ENCODE results near the gene HIF3A.
"Not testable (repeated sequence)": the region's sequence is repeated elsewhere in the genome, so short reads cannot be mapped to it uniquely, and the experiment has no call there.

The HIF3A gene

DNA sequence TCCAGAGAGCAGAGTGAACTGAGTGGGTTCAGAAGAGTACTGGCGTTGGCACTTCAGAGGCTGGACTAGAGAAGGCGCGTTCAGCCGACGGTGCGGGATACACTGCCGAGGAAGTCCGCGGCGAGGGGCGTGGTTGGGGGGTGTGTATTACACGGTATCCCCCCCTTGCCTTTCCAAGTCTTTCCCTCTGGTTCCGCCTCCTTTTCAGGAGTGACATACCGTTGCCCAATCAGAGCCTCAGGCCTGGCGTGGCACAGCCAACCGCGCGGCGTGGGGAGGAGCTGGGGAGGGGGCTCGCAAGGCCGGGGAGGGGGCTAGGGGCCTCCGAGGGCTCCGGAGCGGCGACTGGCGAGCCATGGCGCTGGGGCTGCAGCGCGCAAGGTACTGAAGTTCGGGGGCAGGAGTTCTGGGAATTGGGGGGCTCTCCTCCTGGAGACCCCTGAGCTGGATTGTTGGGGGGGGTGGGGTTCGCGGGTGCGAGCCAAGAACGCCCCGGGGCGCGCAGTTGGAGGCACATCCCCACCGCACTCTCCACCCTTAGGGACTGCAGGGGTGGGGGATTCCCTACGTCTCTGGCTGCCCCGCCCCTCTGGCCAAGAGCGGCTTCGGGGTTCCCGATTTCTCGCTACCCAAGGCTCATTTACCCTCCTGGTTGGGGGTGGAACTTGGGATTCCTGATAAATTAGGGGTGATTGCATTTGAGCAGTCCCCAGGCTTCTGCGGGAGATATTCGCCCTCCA, at the start of gene HIF3A:
TSS of gene HIF3A (plus strand) at position 321 of the 740 bp plus-strand sequence. CDS start at position 356, 35 bp downstream.
- H3K4me3 ChIP-seq (ENCODE audit: low read depth, low read length): no peak within 1 kb of the TSS
- TF ChIP-seq, protein P1, sequence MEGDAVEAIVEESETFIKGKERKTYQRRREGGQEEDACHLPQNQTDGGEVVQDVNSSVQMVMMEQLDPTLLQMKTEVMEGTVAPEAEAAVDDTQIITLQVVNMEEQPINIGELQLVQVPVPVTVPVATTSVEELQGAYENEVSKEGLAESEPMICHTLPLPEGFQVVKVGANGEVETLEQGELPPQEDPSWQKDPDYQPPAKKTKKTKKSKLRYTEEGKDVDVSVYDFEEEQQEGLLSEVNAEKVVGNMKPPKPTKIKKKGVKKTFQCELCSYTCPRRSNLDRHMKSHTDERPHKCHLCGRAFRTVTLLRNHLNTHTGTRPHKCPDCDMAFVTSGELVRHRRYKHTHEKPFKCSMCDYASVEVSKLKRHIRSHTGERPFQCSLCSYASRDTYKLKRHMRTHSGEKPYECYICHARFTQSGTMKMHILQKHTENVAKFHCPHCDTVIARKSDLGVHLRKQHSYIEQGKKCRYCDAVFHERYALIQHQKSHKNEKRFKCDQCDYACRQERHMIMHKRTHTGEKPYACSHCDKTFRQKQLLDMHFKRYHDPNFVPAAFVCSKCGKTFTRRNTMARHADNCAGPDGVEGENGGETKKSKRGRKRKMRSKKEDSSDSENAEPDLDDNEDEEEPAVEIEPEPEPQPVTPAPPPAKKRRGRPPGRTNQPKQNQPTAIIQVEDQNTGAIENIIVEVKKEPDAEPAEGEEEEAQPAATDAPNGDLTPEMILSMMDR (IDR thresholded peaks at IDR 0.05; ENCODE audit: borderline replicate concordance, insufficient read depth, low read depth, low read length): no peak

DNA sequence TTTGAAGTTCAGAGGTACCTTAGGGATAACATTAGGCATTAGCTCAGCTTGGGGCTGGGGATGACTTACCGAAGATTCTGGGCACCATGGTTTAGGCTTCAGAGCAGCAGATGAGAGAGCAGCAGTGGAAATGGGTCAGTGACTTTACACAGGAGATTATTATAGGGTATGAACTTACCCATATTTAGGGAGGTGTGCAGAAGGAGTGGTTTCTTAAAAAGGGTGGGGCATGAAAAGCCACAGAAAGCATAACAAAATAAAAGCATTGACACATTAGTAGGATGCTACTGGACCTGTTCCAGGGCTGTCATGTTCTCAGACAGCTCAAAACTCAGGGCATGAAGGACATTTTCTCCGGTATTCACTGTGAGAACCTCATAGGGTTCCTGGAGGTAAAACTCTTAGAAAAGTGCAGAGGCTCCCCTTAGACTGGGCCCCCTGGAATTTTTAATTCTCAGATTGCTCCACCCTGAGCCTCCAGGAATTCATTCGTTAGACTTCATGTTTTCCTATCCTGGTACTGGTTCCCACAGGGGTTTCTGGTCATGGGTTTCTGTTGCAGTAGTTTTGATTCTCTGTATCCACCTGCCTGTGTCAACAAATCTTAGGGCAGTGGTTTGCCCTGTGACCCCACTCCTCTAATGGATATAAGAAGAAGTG, 46.6 kb upstream of the HIF3A start:
- no peak overlapping the region for H3K4me3 ChIP-seq (ENCODE audit: low read depth, low read length)
- TF ChIP-seq, protein P1 (IDR thresholded peaks at IDR 0.05; ENCODE audit: borderline replicate concordance, insufficient read depth, low read depth, low read length): no peak

DNA sequence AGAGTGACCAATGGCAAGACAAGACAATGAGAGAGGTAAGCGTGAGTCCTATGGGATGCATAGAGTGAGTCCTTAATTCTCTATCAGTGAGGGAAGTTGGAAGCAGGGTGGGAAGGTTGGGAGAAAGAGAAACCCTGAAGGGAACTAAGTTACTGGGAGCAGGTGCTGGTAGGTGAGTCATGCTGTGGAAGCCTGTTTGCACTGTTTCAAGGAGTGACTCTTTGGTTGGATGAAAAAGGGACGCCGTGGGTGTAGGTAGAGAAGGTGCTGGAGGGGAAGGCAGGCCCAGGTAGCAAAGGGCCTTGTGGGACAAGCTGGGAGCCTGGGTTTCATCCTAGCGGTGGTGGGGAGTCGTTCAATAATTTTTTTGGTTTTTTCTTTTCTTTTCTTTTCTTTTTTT, 45.4 kb upstream of the HIF3A start:
- TF ChIP-seq, protein P1 (IDR thresholded peaks at IDR 0.05; ENCODE audit: borderline replicate concordance, insufficient read depth, low read depth, low read length): no peak
- no peak overlapping the region for H3K4me3 ChIP-seq (ENCODE audit: low read depth, low read length)

DNA sequence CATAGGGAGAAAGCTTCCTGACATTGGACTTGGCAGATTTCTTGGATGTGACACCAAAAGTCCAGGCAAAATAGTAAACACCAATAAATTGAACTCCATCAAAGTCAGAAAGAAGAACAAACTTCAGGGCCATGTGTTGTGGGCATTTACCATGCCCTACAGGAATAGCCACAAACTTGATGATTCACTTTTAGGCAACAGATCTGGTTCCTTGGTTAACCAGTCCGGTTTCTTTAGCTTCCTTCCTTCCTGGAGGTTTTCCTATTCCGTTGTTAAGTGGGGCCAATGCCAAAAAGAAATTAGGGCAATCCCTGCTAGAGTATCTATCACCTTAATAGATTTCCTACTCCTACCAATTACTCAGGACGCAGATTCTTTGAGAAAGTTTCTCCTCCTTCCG, 42.1 kb upstream of the HIF3A start:
- TF ChIP-seq, protein P1 (IDR thresholded peaks at IDR 0.05; ENCODE audit: borderline replicate concordance, insufficient read depth, low read depth, low read length): no peak

DNA sequence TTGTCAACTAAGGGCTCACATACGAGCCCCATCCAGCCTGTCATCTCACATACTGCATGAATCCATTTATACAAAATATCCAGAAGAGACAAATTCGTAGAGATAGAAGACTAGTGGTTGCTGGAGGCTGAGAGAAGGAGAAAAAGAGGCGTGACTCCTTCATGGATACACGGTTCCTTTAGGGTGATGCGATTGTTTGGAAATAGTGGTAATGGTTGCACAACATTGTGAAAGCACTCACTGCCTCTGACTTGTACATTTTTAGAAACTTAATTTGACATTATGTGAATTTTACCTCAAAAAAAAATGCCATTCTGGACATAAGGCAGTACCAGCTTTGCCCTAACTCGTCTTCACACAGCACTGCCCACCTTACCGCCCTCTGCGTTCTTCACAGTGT, 40.0 kb upstream of the HIF3A start:
- TF ChIP-seq, protein P1 (IDR thresholded peaks at IDR 0.05; ENCODE audit: borderline replicate concordance, insufficient read depth, low read depth, low read length): no peak

More for the DNA sequence above, 42.1 kb upstream of the HIF3A start:
- H3K4me3 ChIP-seq (ENCODE audit: low read depth, low read length): no peak overlapping the region

DNA sequence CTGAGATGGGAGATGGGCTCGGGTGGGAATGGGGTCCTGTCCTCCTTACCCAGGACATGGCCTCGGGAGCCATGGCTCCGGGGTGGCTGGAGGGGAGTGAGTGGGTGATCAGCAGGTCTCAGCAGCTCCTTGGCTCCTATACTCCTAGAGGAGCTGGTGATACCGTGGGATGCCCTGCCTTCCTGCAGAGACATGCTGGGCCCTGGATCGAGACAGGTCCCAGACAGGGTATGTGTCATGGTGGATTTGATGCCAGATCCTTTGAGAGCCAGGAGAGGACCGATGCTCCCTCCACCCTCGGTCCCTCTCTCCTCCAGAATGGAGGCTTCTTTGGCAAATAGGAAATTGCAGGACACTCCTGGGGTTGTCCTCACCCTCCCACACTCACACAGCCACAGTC, 35.3 kb upstream of the HIF3A start:
- H3K4me3 ChIP-seq (ENCODE audit: low read depth, low read length): not testable (repeated sequence)

More for the DNA sequence above, 40.0 kb upstream of the HIF3A start:
- no peak overlapping the region for H3K4me3 ChIP-seq (ENCODE audit: low read depth, low read length)

DNA sequence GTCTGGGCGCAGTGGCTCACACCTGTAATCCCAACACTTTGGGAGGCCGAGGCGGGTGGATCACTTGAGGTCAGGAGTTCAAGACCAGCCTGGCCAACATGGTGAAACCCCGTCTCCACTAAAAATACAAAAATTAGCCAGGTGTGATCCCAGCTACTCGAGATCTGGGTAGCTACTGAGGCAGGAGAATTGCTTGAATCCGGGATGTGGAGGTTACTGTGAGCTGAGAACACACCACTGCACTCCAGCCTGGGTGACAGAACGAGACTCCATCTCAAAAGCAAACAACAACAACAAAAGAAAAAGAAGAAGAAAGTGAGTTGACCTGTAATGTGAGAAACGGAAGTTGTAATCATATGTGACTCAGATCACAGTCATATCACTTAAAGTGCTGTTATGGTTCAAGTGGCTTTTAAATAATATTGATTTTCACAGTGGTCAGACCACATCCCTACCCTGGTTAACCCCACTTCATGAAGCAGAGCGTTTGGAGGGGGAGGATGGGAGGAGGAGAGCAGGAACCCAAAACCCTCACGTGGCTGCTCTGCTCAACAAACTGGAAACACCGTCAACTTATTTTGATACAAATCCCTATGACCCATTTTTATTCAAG, 34.1 kb upstream of the HIF3A start:
- not testable (repeated sequence) for H3K4me3 ChIP-seq (ENCODE audit: low read depth, low read length)

DNA sequence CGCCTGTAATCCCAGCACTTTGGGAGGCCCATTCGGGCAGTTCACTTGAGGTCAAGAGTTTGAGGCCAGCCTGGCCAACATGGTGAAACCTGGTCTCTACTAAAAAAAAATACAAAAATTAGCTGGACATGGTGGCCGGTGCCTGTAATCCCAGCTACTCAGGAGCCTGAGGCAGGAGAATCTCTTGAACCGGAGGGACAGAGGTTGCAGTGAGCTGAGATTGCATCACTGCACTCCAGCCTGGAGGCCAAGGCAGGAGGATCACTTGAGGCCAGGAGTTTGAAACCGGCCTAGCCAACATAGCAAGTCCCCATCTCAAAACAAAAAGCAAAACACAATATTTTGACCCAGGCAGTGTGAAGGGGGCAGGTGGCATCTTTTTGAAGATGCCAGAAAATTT, 32.0 kb upstream of the HIF3A start:
- not testable (repeated sequence) for H3K4me3 ChIP-seq (ENCODE audit: low read depth, low read length)

Data from GM12875 (cell line).